Ramos (cell line): Measurements from ENCODE around the gene USH1C.

Experiments
- in situ Hi-C: fragments of 300-500 bp; cut with MboI; formaldehyde crosslinking; loops from one replicate; pipeline ENCODE4 v1.14.3; 2022; ENCODE audit warnings: low sequenced_read_pairs; ENCODE audit not compliant: unreplicated experiment

The USH1C gene

GRCh38 chr11:17550450-17551346 lies 6.5 kb upstream of the USH1C start:
- in situ Hi-C loops: no loop called here

GRCh38 chr11:17548444-17548843 lies 4.2 kb upstream of the USH1C start:
- in situ Hi-C loops: no loop called here

- in situ Hi-C loops: no loop called here
These were observed 3.7 kb upstream of the USH1C start for GRCh38 chr11:17547932-17548331.

GRCh38 chr11:17547051-17547577 lies 2.9 kb upstream of the USH1C start, which contains the start of gene OTOG:
TSS of gene OTOG (plus strand) at chr11:17547259. CDS start at chr11:17547373, 114 bp downstream.
- in situ Hi-C loops: no loop called here

- in situ Hi-C loops: no loop called here
These were observed 2.0 kb upstream of the USH1C start for GRCh38 chr11:17546240-17546639.

GRCh38 chr11:17543574-17544180 lies 539 bp downstream of the USH1C start:
- in situ Hi-C loops: no loop called here

- in situ Hi-C loops: no loop called here
These were observed 1.2 kb downstream of the USH1C start for GRCh38 chr11:17543041-17543440.

- in situ Hi-C loops: no loop called here
These were observed 2.0 kb downstream of the USH1C start for GRCh38 chr11:17542249-17542648.

GRCh38 chr11:17541330-17541885 lies 2.8 kb downstream of the USH1C start:
- in situ Hi-C loops: no loop called here

GRCh38 chr11:17540807-17541206 lies 3.4 kb downstream of the USH1C start:
- in situ Hi-C loops: no loop called here

- in situ Hi-C loops: no loop called here
These were observed 5.5 kb downstream of the USH1C start for GRCh38 chr11:17538731-17539130.

- in situ Hi-C loops: no loop called here
These were observed 6.2 kb downstream of the USH1C start for GRCh38 chr11:17538054-17538453.

- in situ Hi-C loops: no loop called here
These were observed 7.0 kb downstream of the USH1C start for GRCh38 chr11:17537261-17537660.

- in situ Hi-C loops: no loop called here
These were observed 8.7 kb downstream of the USH1C start for GRCh38 chr11:17535488-17535887.

GRCh38 chr11:17533778-17534415 lies 10.3 kb downstream of the USH1C start:
- in situ Hi-C loops: no loop called here

- in situ Hi-C loops: no loop called here
These were observed 10.9 kb downstream of the USH1C start for GRCh38 chr11:17533341-17533740.

- in situ Hi-C loops: no loop called here
These were observed 11.4 kb downstream of the USH1C start for GRCh38 chr11:17532784-17533183.

- in situ Hi-C loops: no loop called here
These were observed 12.5 kb downstream of the USH1C start for GRCh38 chr11:17531636-17532113.

GRCh38 chr11:17531071-17531600 lies 13.1 kb downstream of the USH1C start:
- in situ Hi-C loops: no loop called here

- in situ Hi-C loops: no loop called here
These were observed 14.4 kb downstream of the USH1C start for GRCh38 chr11:17529844-17530185.
